OCI-LY1 (cell line): ENCODE measurements around the gene PTGDR2.

Experiments
- CTCF ChIP-seq: fragments of 200-600 bp; sonication (generic), shearing (Covaris generic); IDR thresholded peaks from 2 replicates; pipeline ENCODE4 v1.5.1; 2017; ENCODE audit warnings: mild to moderate bottlenecking, antibody characterized with exemption, low read length, moderate library complexity, mixed read lengths
- EZH2 ChIP-seq: fragments of 200-600 bp; sonication (generic), shearing (Covaris generic); IDR thresholded peaks from 2 replicates; pipeline ENCODE4 v1.8.0; 2017; ENCODE audit warnings: borderline replicate concordance, mixed run types, mild to moderate bottlenecking, antibody characterized with exemption, low read length, moderate library complexity, mixed read lengths

GRCh38 chr11:60880643-60881282, 25.0 kb upstream of the PTGDR2 start:
- TF ChIP-seq CTCF (no peak), EZH2 (no peak)
